Stimulated activated CD4-positive, alpha-beta T cell treated with anti-CD3 and anti-CD28 coated beads, Interleukin-12 subunit alpha, Interleukin-12 subunit beta, amount 100 ng/mL, for 48 hours (primary cell): ENCODE data around the gene ATG10.
"Not testable (repeated sequence)": the region's sequence is repeated elsewhere in the genome, so short reads cannot be mapped to it uniquely, and the experiment has no call there.

Source experiments
- DNase-seq, 3 donors: peaks; one replicate each; pipeline ENCODE4 v3.0.0-alpha.2; 2020; ENCODE audit warnings: low read depth in 2 of 3, low spot score in 1 of 3

The ATG10 gene

GRCh38 chr5:82115858-82116257, 144.0 kb downstream of the ATG10 start:
- DNase-seq = no peak

DNA sequence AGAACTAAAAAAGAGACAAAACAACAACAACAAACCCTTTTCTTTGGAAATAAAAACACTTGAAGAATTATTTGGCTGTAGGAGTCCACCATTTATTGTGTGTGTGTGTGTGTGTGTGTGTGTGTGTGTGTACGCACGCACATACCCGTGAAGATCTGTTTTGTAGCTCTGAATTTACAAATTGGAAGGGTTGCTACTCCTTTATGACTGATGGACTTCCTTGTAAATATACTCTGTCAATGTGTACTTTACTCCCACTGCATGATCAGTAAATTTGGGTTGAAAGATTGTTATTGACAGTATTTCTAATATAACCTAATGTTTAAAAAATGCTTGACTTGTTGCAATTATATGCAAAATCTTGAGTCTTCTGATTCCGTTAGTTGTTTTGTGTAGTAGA, 148.1 kb downstream of the ATG10 start:
- DNase-seq = no peak

DNA sequence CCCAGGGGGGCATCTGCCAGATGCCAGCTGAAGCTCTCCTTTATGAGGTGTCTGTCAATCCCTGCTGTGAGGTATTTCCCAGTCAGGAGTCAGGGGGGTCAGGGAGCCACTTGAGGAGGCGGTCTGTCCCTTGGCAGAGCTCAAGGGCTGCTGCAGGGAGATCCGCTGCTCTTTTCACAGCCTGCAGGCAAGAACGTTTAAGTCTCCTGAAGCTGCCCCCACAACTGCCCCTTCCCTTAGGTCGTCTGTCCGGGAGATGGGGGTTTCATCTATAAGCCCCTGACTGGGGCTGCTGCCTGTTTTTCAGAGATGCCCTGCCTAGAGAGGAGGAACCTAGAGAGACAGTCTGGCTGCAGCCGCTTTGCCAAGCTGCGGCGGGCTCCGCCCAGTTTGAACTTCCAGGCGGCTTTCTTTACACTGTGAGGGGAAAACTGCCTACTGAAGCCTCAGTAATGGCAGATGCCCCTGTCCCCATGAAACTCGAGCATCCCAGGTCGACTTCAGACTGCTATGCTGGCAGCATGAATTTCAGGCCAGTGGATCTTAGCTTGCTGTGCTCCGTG, 158.0 kb downstream of the ATG10 start:
- no peak for DNase-seq

DNA sequence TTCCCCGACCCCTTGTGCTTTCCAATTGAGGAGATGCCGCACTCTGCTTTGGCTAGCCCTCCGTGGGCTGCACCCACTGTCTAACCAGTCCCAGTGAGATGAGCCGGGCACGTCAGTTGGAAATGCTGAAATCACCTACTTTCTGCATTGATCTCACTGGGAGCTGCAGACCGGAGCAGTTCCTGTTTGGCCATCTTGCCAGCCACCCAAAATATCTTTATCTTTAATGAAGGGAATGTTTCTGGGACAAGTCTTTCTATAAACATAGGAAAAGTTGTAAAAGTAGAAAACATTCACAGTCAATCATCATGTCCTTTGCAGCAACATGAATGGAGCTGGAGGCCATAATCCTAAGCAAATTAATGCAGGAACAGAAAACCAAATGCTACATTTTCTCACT, 158.8 kb downstream of the ATG10 start:
- no peak for DNase-seq

- no peak for DNase-seq
These were observed 165.4 kb downstream of the ATG10 start for GRCh38 chr5:82137205-82137604.

GRCh38 chr5:82139837-82140236, 168.0 kb downstream of the ATG10 start:
- DNase-seq = not testable (repeated sequence)

DNA sequence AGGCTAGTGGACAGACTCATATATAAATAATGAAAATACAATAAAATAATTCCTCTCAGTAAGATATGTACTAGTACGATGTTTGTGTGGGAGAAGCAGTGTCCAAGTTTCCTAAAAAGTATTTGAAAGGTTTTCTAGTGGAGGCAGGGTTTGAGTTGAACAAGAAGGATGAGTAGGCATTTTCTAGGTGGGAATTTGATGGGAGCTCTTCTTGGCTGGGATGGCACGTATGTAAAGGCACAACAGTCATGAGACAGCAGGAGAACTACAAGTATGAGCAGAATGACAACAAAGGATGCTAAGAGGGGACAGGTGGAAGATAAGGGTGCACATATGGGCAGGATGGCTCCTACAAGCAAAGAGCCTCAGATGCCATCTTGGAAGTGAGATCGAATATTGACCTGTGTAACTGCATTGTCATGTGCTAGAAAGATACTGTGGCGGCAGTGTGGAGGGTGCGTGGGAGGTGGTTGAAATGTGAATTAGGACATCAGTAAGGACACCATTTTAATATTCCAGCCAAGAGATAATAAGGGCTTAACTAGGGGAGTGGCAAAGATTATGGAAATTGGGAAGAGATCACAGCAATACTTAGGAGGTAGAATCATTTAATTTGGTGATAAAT, 170.5 kb downstream of the ATG10 start:
- DNase-seq = no peak

DNA sequence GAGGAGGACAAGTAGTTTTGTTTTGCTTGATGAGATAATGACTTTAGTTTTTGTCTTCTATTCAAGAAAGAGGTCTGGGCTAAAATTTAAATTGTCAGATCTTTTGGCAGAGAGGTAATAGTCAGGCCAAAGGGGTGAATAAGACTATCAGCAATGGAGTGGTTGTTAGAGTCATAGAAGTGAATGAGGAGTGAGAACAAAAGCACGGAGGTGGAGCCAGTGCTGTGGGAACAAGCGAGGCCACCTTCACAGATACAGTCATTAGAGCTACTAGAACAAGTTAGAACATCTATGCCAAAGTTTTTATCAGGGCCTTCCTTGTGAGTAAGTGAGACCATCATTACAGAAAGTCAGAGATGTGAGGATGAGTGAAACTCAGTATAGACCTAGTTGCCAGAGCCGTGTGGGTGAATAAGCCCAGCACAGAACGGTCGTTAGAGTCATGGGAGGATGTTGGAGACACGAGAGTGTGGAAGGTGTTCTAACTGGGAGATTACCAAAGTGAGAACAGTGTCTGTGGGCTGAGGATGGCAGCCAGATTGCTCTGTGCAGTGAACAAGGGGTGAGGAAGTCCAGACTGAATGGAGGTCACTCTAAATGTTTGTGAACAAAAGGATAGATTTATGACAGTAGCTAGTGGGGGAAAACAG, 171.2 kb downstream of the ATG10 start:
- no peak for DNase-seq

- no peak for DNase-seq
These were observed 176.2 kb downstream of the ATG10 start for GRCh38 chr5:82147860-82148573.

- no peak for DNase-seq
These were observed 177.6 kb downstream of the ATG10 start for GRCh38 chr5:82149434-82149833.

GRCh38 chr5:82150559-82150958, 178.7 kb downstream of the ATG10 start:
- no peak for DNase-seq

- no peak for DNase-seq
These were observed 179.4 kb downstream of the ATG10 start for GRCh38 chr5:82151204-82151603.

DNA sequence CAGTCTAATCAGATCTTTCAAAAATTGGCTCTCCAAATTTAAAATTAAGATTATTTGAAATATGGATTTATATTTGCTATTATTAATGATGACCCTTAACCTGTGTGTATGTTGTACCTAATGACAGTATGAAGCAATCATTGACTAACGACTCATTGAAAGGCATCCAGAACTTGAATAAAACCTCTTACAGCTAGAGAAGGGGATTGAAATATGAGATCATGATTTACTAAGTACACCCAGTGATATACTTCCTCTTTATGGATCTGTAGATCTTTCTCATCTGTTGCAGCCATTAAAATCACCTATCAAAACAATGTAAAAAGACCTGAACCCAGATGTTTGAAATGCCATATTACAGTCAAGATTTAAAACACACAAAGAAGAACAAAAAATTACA, 179.8 kb downstream of the ATG10 start:
- DNase-seq = no peak

DNA sequence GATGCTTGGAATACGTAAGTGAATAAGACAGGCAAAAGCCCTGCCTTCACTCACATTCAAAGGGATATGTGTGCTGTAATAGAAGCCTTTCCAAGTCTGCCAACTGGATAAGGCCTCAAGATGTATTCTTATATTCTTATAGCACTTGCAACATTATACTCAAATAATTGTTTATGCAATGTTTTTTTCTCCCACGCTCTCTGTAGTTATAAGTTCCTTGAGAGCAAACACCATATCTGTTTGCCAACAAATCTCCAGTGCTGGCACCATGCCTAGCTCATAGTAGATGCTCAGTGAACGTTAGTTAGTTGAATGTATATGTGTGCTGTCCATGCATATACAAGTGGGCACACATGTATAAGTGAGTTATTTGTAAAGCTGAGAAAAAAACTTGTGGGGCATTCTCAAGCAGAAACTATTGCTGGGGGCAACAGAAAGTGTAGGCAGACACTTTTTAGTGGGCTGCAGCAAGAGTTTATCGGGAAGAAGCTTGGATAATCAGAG, 181.2 kb downstream of the ATG10 start:
- no peak for DNase-seq

DNA sequence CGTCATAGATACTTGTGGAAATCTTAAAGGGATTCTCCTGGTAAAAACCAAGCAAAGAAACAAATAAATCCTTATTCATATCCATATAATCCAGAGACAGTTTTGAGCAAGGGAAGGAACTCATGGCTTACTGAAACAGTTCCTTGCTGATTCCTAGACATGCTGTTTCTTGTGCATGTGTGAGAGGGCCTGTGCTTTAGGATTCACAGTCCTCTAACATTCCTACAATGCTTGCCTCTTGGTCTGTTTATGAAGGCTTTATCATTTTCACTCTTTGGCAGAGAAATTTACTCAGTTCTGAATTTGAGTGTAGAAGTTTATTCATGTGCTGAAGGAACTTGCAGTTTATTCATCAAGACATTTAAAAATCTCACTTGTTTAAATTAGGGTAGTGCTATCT, 183.0 kb downstream of the ATG10 start:
- no peak for DNase-seq

- DNase-seq = no peak
These were observed 183.5 kb downstream of the ATG10 start for GRCh38 chr5:82155305-82155704.

- no peak for DNase-seq
These were observed 185.1 kb downstream of the ATG10 start for GRCh38 chr5:82156874-82157273.

DNA sequence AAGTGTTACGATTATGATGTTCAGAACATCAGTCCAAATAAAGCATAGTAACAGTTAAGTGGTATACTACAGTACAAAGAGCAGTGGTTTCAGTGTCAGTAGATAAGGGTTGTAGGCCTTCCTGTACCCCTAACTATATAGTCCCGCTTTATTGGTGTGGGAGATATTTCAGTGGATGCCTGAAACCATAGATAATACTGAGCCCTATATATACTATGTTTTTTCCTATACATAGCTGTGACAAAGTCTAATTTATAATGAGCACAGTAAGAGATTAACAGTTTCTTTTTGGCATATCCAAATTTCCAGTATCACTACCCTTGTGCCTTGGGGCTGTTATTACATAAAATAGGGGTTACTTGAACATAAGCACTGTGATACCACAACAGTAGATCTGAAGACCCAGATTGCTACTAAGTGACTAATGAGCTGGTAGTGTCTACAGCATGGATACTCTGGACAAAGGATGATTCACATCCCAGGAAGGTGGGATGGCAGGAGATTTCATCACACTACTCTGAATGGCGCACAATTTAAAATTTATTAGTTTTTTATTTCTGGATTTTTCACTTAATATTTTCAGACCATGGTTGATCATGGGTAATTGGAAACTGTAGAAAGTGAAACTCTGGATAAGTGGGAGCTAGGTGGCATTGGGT, 187.1 kb downstream of the ATG10 start:
- no peak for DNase-seq

- DNase-seq = no peak
These were observed 189.1 kb downstream of the ATG10 start for GRCh38 chr5:82160948-82161347.

GRCh38 chr5:82162573-82162972, 190.8 kb downstream of the ATG10 start:
- no peak for DNase-seq

DNA sequence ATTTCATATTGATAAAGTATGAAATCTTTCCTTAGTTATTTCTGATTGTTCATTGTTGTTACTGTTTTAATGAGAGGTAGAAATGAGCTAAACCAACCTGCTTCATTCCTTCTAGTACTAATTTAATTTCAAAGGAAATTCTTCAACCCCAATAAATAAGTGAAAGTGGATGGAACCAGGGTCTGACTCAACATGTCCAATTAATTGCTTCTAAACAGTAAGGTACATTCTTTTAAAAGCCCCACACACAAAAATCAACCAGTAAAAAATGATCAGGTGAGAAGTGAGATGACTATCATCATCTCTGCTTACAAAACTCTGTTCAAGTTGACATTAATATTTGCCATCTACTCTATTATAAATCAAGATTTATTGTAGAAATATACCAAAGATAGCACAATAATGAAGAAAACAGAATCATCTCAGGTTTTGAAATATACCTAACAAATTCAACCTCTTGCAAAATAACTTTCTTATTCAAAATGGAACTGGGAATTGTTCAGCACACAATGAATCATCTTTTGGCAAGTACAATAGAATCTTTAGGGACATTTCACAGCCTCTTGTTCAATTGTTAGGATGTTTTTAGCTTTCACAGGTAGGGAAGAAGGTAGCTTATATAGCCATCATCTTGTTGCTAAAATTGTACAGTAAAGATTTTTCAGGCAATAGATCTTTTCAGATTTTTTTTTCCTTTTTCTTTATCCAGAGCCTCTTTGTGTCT, 191.8 kb downstream of the ATG10 start:
- DNase-seq = no peak
